ENCODE results near the gene PDS5B.

Gene PDS5B

GRCh38 chr13:32682130-32682529 lies 95.9 kb downstream of the PDS5B start:
- no peaks in the 10 kb centered on the region for H3K9me3 ChIP-seq
- no peak for DNase-seq
- intact Hi-C loops (cut with DNase I; ENCODE audit: low total_unique reads), result no loop called here
- TF ChIP-seq CTCF (IDR thresholded peaks at IDR 0.05), result no peak
- no peaks in the 10 kb centered on the region for H3K4me1 ChIP-seq
- peaks cover 0 to 40% (median 23%) of the 10 kb centered on the region in 3 donors for H3K36me3 ChIP-seq
- H3K4me3 ChIP-seq, result no peak overlapping the region
- no peaks in the 10 kb centered on the region for H3K27me3 ChIP-seq
- no peak overlapping the region for H3K27ac ChIP-seq

GRCh38 chr13:32682740-32683139 lies 96.5 kb downstream of the PDS5B start:
- Histone ChIP-seq H3K4me3 (no peak overlapping the region), H3K27ac (no peak overlapping the region)
- intact Hi-C loops (cut with DNase I; ENCODE audit: low total_unique reads), result no loop called here

GRCh38 chr13:32687275-32687674 lies 101.0 kb downstream of the PDS5B start:
- Histone ChIP-seq H3K27ac (no peak overlapping the region), H3K4me3 (no peak overlapping the region), H3K4me1 (no peaks in the 10 kb centered on the region), H3K9me3 (no peaks in the 10 kb centered on the region), H3K27me3 (no peaks in the 10 kb centered on the region), H3K36me3 (peaks cover 0 to 13% (median 9%) of the 10 kb centered on the region in 3 donors)
- DNase-seq, result no peak
- TF ChIP-seq CTCF (IDR thresholded peaks at IDR 0.05), result no peak
- intact Hi-C loops (cut with DNase I; ENCODE audit: low total_unique reads), result no loop called here

More at GRCh38 chr13:32682740-32683139, 96.5 kb downstream of the PDS5B start:
- no peak for TF ChIP-seq CTCF (IDR thresholded peaks at IDR 0.05)
- DNase-seq, result no peak
- peaks cover 0 to 40% (median 23%) of the 10 kb centered on the region in 3 donors for H3K36me3 ChIP-seq
- no peaks in the 10 kb centered on the region for H3K9me3 ChIP-seq
- H3K4me1 ChIP-seq, result no peaks in the 10 kb centered on the region
- H3K27me3 ChIP-seq, result no peaks in the 10 kb centered on the region

- Histone ChIP-seq H3K4me3 (no peak overlapping the region), H3K9me3 (no peaks in the 10 kb centered on the region), H3K4me1 (no peaks in the 10 kb centered on the region), H3K27me3 (no peaks in the 10 kb centered on the region), H3K36me3 (peaks cover 0 to 13% (median 10%) of the 10 kb centered on the region in 3 donors), H3K27ac (no peak overlapping the region)
- intact Hi-C loops (cut with DNase I; ENCODE audit: low total_unique reads), result no loop called here
- no peak for TF ChIP-seq CTCF (IDR thresholded peaks at IDR 0.05)
- no peak for DNase-seq
Observed at GRCh38 chr13:32695602-32696250, 109.5 kb downstream of the PDS5B start.

GRCh38 chr13:32707471-32707870 lies 121.2 kb downstream of the PDS5B start:
- no peaks in the 10 kb centered on the region for H3K4me1 ChIP-seq
- no peak for TF ChIP-seq CTCF (IDR thresholded peaks at IDR 0.05)

More at GRCh38 chr13:32707471-32707870, 121.2 kb downstream of the PDS5B start:
- H3K27me3 ChIP-seq, result no peaks in the 10 kb centered on the region
- DNase-seq, result no peak
- intact Hi-C loops (cut with DNase I; ENCODE audit: low total_unique reads), result no loop called here
- no peak overlapping the region for H3K27ac ChIP-seq
- H3K4me3 ChIP-seq, result no peak overlapping the region
- peaks cover 24 to 46% (median 25%) of the 10 kb centered on the region in 3 donors for H3K36me3 ChIP-seq
- H3K9me3 ChIP-seq, result no peaks in the 10 kb centered on the region

Measured in tibial artery (tissue), 4 donors.